A549 (cell line): ENCODE measurements around the gene MEPCE. TPM values are rescaled to one million over a fixed set of nuclear protein-coding genes. Genes with fewer than 3 reads are reported as not detected.

ENCODE experiments used
- ATAC-seq, 2 experiments: fragments of 200-7000 bp in 1 of 2; fragments of >200 bp in 1 of 2; cut with Nextera tagmentation in 1 of 2; cut with Tn5 transposase in 1 of 2; 3 replicates each; pipeline versions ENCODE4 v1.8.0 to v1.9.1; 2018 to 2020; ENCODE audit warnings: mild to moderate bottlenecking in 1 of 2, moderate library complexity in 1 of 2
- CTCF ChIA-PET: fragments of 300-600 bp; sonication (Branson Sonifier 250); formaldehyde crosslinking; extraction: SDS; loops from one replicate; lab custom pipeline; 2021; ENCODE audit warnings: antibody characterized with exemption, inconsistent platforms; lab: Yijun Ruan, JAX
- POLR2A ChIA-PET: fragments of 350-600 bp; formaldehyde crosslinking; extraction: SDS; loops from one replicate; lab custom pipeline; 2021; ENCODE audit warnings: antibody characterized with exemption, inconsistent platforms; lab: Yijun Ruan, JAX
- DNase-seq, 2 experiments: peaks; one replicate each; pipeline versions ENCODE4 v3.0.0 to v3.0.0-alpha.2; 2011 to 2016; ENCODE audit warnings: low read depth in 1 of 2, low spot score in 1 of 2
- FAIRE-seq: peaks from 2 replicates; lab custom pipeline; 2011; peaks lifted over from hg19 to GRCh38; lab: Jason Lieb, UNC
- H3K27ac ChIP-seq, 2 experiments: fragments of >200 bp; sonication (Bioruptor Twin); formaldehyde crosslinking; 3 replicates each; pipeline ENCODE4 v1.5.1; 2016 to 2017
- H3K4me1 ChIP-seq: fragments of >200 bp; sonication (Bioruptor Twin); formaldehyde crosslinking; 3 replicates; pipeline ENCODE4 v1.6.1; 2016
- H3K4me2 ChIP-seq: fragments of >200 bp; sonication (Bioruptor Twin); formaldehyde crosslinking; 3 replicates; pipeline ENCODE4 v1.6.1; 2016
- H3K4me3 ChIP-seq: fragments of >200 bp; sonication (Bioruptor Twin); formaldehyde crosslinking; 3 replicates; pipeline ENCODE4 v1.5.1; 2016
- H3K9me3 ChIP-seq: fragments of >200 bp; sonication (Bioruptor Twin); formaldehyde crosslinking; 3 replicates; pipeline ENCODE4 v1.6.1; 2016
- ATOH8 ChIP-seq: fragments of 250-450 bp; sonication (Bioruptor Pico); IDR thresholded peaks from 2 replicates; pipeline ENCODE4 v1.5.0; 2020; ENCODE audit warnings: low read depth, mild to moderate bottlenecking, moderate library complexity
- BCL3 ChIP-seq: fragments of >200 bp; sonication (Bioruptor Twin); formaldehyde crosslinking; IDR thresholded peaks from 3 replicates; pipeline ENCODE4 v1.6.1; 2016
- CBX8 ChIP-seq: fragments of 200-600 bp; sonication (generic); IDR thresholded peaks from 2 replicates; pipeline ENCODE4 v1.6.1; 2016
- CHD2 ChIP-seq: fragments of 150-350 bp; IDR thresholded peaks from 2 replicates; pipeline ENCODE4 v1.6.1; 2014; ENCODE audit warnings: low read length; ENCODE audit not compliant: partially characterized antibody
- EHMT2 ChIP-seq: fragments of 200-600 bp; sonication (generic); IDR thresholded peaks from 2 replicates; pipeline ENCODE4 v1.6.1; 2016; ENCODE audit warnings: antibody characterized with exemption, low read depth, mild to moderate bottlenecking, moderate library complexity
- ELK1 ChIP-seq: fragments of 150-350 bp; IDR thresholded peaks from 2 replicates; pipeline ENCODE4 v1.6.1; 2014; ENCODE audit warnings: low read depth, mild to moderate bottlenecking, low read length
- FOSB ChIP-seq: fragments of 250-450 bp; sonication (Bioruptor Pico); IDR thresholded peaks from 2 replicates; pipeline ENCODE4 v1.5.0; 2020; ENCODE audit warnings: mild to moderate bottlenecking, moderate library complexity
- GATA3 ChIP-seq: IDR thresholded peaks from 2 replicates; pipeline ENCODE4 v1.6.1; 2012; ENCODE audit warnings: borderline replicate concordance
- HDAC2 ChIP-seq: fragments of 200-600 bp; sonication (generic); IDR thresholded peaks from 2 replicates; pipeline ENCODE4 v1.6.1; 2016
- HOXB5 ChIP-seq: fragments of 250-450 bp; sonication (Bioruptor Pico); IDR thresholded peaks from 2 replicates; pipeline ENCODE4 v1.5.0; 2020; ENCODE audit warnings: mild to moderate bottlenecking, moderate library complexity
- JUN ChIP-seq, 2 experiments: fragments of >200 bp; sonication (Bioruptor Twin); formaldehyde crosslinking; IDR thresholded peaks; 2 replicates in 1 of 2; 3 replicates in 1 of 2; pipeline ENCODE4 v1.6.1; 2016 to 2017
- MYC ChIP-seq: IDR thresholded peaks from 2 replicates; pipeline ENCODE4 v1.6.1; 2012; ENCODE audit warnings: mild to moderate bottlenecking, inconsistent platforms, low read length, improper control_type of control experiment, borderline replicate concordance
- RARB ChIP-seq: fragments of 250-450 bp; sonication (Bioruptor Pico); IDR thresholded peaks from 2 replicates; pipeline ENCODE4 v1.8.0; 2021; ENCODE audit warnings: mild to moderate bottlenecking, moderate library complexity
- SMC3 ChIP-seq: fragments of >200 bp; sonication (Bioruptor Twin); formaldehyde crosslinking; IDR thresholded peaks from 3 replicates; pipeline ENCODE4 v1.6.1; 2018; ENCODE audit warnings: inconsistent platforms
- WGBS: methylation state at CpG from one replicate; pipeline ENCODE4 v1.1.6; 2017; ENCODE audit errors: missing lambda C conversion rate; 5-methylcytosine and 5-hydroxymethylcytosine counted together
- polyA plus RNA-seq, 4 experiments: library from polyadenylated mRNA; depleted of rRNA in 3 of 4; stranded (reverse); fragments of >200 nt; fragmentation: RNase III in 1 of 4; extraction: RNeasy Plus Mini Kit Qiagen cat#74134 plus additional on column Dnase treatment in 1 of 4; gene quantifications; 2 replicates in 3 of 4; 3 replicates in 1 of 4; pipeline ENCODE4 v1.2.3, GENCODE V29; 2011 to 2017
- TF ChIP-seq, protein P1 (sequence below): IDR thresholded peaks from 2 replicates; pipeline ENCODE4 v1.6.1; 2012

The MEPCE gene
- polyA plus RNA-seq, 2 of the 4 experiments (the other 2 are of a cell fraction) = 10.0 to 38.4 TPM

DNA sequence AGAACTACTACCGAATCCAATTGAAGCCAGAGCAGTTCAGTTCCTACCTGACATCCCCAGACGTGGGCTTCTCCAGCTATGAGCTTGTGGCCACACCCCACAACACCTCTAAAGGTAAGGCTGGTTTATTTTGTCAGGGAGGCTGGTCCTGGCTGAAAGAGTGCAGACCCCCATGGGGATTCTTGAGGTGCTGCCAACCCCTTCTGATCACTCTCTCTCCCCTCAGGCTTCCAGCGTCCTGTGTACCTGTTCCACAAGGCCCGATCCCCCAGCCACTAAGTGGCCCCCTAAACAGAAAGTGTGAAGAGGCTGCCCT is 3.6 kb downstream of the MEPCE start:
- CTCF ChIA-PET = interaction anchor here (1.0 to 3.0 kb wide), 2 partner anchors 17 to 42 kb away, joined by 3 to 14 read pairs; no protein-coding TSS in a partner anchor
- ATAC-seq (no peak), FAIRE-seq (no peak), DNase-seq (no peak)
- Histone ChIP-seq H3K4me1 (peaks cover 34% of the 10 kb centered on the region), H3K27ac (no peak overlapping the region), H3K4me3 (no peak overlapping the region), H3K4me2 (no peak overlapping the region), H3K9me3 (no peaks in the 10 kb centered on the region)
- 77% methylated on average over 4 of the region's 4 CpGs for WGBS
- 0 out of 5 replicates have a peak, but pooled peaks of 1 of the 2 experiments have one; percentile 18 for TF ChIP-seq JUN (IDR thresholded peaks at IDR 0.05)
- TF ChIP-seq, protein P1, sequence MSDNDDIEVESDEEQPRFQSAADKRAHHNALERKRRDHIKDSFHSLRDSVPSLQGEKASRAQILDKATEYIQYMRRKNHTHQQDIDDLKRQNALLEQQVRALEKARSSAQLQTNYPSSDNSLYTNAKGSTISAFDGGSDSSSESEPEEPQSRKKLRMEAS = no peak
- POLR2A ChIA-PET = no interaction called here

DNA sequence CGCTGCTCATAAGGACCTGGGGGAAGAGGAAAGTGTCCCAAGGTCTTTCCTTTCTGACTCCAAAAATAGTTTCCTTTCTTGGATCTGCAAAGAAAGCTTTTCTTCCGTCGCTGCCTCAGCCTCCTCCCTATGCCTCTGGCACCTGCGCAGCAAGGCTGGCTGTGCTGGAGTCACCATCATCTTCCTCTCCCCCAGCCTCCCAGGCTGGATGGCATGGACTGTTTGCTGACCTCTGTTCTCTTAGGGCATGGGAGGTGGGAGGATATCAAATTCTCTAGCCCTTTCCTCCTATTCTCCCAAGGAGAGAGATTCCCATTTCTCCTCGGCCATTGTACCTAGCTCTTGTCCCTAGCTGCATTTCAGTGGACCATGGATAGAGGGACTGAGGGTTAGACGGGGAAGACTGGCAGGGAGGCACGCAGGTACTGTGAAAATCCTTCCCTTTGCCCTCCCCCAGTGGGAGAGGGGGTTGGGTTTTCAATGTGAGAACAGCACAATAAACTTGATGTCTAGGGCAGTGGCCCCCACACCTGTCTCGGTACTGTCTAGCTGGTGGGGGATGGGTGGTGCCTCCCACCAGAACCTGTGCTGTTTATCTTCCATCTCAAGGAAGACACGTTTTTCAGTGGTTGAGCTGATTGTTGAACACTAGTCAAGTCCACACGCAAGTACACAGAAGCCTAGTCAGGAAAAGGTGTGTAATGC is 4.1 kb downstream of the MEPCE start:
- ChIA-PET CTCF (interaction anchor here (1.0 to 3.0 kb wide), 2 partner anchors 17 to 42 kb away, joined by 3 to 14 read pairs; no protein-coding TSS in a partner anchor), POLR2A (no interaction called here)
- Histone ChIP-seq H3K4me2 (no peak overlapping the region), H3K4me1 (peaks cover 34% of the 10 kb centered on the region), H3K27ac (no peak overlapping the region), H3K4me3 (no peak overlapping the region), H3K9me3 (no peaks in the 10 kb centered on the region)
- DNase-seq (no peak), FAIRE-seq (no peak), ATAC-seq (no peak)
- TF ChIP-seq BCL3 (no peak), ATOH8 (CRISPR knock-in tag) (no peak), CBX8 (no peak), RARB (CRISPR knock-in tag) (no peak), CHD2 (no peak), SMC3 (no peak), MYC (no peak), GATA3 (no peak), EHMT2 (no peak)
- 89% methylated on average over 10 of the region's 10 CpGs for WGBS

DNA sequence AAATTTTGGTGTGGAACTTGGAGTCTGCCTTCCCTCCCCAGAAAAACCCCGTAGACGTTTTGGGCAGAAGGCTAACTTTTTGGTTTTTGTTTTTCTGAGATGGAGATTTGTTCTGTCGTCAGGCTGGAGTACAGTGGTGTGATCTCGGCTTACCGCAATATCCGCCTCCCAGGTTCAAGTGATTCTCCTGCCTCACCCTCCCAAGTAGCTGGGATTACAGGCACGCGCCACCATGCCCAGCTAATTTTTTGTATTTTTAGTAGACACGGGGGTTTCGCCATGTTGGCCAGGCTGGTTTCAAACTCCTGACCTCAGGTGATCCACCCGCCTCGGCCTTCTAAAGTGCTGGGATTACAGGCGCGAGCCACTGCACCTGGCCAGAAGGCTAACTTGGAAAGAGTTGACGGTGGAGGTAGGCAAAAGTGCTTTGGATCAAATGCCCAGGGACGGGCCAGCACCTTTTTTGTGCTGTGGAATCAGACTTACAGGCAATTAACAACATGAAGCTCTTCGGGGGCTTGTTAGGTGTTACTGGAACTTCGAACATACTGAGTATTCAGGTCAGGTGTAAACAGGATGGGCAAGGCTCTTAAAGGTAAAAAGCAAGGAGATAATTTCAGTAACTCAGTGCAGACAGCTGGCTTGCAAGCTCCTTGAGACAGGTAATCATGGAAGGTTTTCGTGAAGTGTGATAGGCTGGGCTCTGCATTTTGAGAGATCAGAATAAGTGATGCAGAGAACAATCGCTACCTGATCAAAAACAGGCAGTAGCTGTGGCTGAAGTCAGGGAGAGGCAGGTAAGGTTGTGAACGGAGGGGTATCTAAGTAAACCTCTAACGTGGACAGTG is 4.9 kb downstream of the MEPCE start:
- Histone ChIP-seq H3K4me3 (peak overlapping the region; percentile 91), H3K27ac (peak overlapping the region in 1 of 2 experiments; percentile 96; a peak in 4 of 6 replicates), H3K9me3 (no peaks in the 10 kb centered on the region), H3K4me2 (peak overlapping the region; percentile 90), H3K4me1 (peaks cover 34% of the 10 kb centered on the region)
- FAIRE-seq = no peak
- ChIA-PET CTCF (interaction anchor here (1.0 to 3.0 kb wide), 4 partner anchors 16 to 48 kb away, joined by 3 to 14 read pairs (median 4); no protein-coding TSS in a partner anchor), POLR2A (no interaction called here)
- TF ChIP-seq BCL3 (no peak), FOSB (CRISPR knock-in tag) (no peak), ELK1 (no peak), HOXB5 (CRISPR knock-in tag) (no peak), HDAC2 (no peak)
- no peak for ATAC-seq
- no peak for DNase-seq
- WGBS = 83% methylated on average over 22 of the region's 22 CpGs
